Measurements from ENCODE around the gene ZNF33A. TPM values are rescaled to one million over a fixed set of nuclear protein-coding genes. Genes with fewer than 3 reads are reported as not detected.

Gene ZNF33A
- total RNA-seq, result 8.0 TPM

GRCh38 chr10:38010119-38010903 lies at the start of gene ZNF33A:
TSS of gene ZNF33A (plus strand) at chr10:38010675. CDS start at chr10:38012342, 1,667 bp downstream.
- Histone ChIP-seq H3K36me3 (peaks cover 7 to 14% of the 10 kb centered on the region in 2 donors), H3K9me3 (no peaks in the 10 kb centered on the region), H3K4me1 (peaks cover 0 to 9% of the 10 kb centered on the region in 2 donors), H3K4me3 (peak within 1 kb of the TSS; percentile 61 to 89), H3K27ac (peak within 1 kb of the TSS; percentile 97 to 98), H3K27me3 (no peaks in the 10 kb centered on the region)
- peak in 1 of 3 experiments; percentile 8 for TF ChIP-seq CTCF (IDR thresholded peaks at IDR 0.05)
- DNase-seq (ENCODE audit: low spot score in 2 of 2), result peak; percentile 83 to 96
- intact Hi-C loops (cut with DNase I), result loop anchor here (1.0 kb wide), 3 partner anchors 34 to 153 kb away; partner anchors contain the start of genes ZNF248, ZNF25 and ZNF37A

GRCh38 chr10:37965006-37965405 lies 45.5 kb upstream of the ZNF33A start:
- Histone ChIP-seq H3K36me3 (peaks cover 19 to 62% of the 10 kb centered on the region in 2 donors), H3K27ac (no peak overlapping the region), H3K4me3 (no peak overlapping the region), H3K27me3 (no peaks in the 10 kb centered on the region), H3K4me1 (no peaks in the 10 kb centered on the region), H3K9me3 (peaks cover 10% of the 10 kb centered on the region in 2 donors)
- intact Hi-C loops (cut with DNase I), result no loop called here
- no peak for TF ChIP-seq CTCF (IDR thresholded peaks at IDR 0.05)
- no peak for DNase-seq (ENCODE audit: low spot score in 2 of 2)

GRCh38 chr10:37972396-37972795 lies 38.1 kb upstream of the ZNF33A start:
- no peak for TF ChIP-seq CTCF (IDR thresholded peaks at IDR 0.05)
- Histone ChIP-seq H3K36me3 (peaks cover 15 to 30% of the 10 kb centered on the region in 2 donors), H3K4me1 (no peaks in the 10 kb centered on the region), H3K27me3 (no peaks in the 10 kb centered on the region), H3K4me3 (no peak overlapping the region), H3K27ac (no peak overlapping the region), H3K9me3 (no peaks in the 10 kb centered on the region)
- intact Hi-C loops (cut with DNase I), result loop anchor here (10.0 kb wide), 1 partner anchor 432 kb away; no protein-coding TSS in a partner anchor
- DNase-seq (ENCODE audit: low spot score in 2 of 2), result no peak

- DNase-seq (ENCODE audit: low spot score in 2 of 2), result no peak
- Histone ChIP-seq H3K27ac (peak overlapping the region; percentile 97 to 98), H3K9me3 (no peaks in the 10 kb centered on the region), H3K36me3 (peaks cover 7 to 8% of the 10 kb centered on the region in 2 donors), H3K4me3 (peak overlapping the region; percentile 75 to 92), H3K4me1 (no peaks in the 10 kb centered on the region), H3K27me3 (no peaks in the 10 kb centered on the region)
- intact Hi-C loops (cut with DNase I), result loop anchor here (10.0 kb wide), 1 partner anchor 429 kb away; no protein-coding TSS in a partner anchor
- no peak for TF ChIP-seq CTCF (IDR thresholded peaks at IDR 0.05)
Measured at GRCh38 chr10:37975401-37975991, 35.0 kb upstream of the ZNF33A start.

GRCh38 chr10:37976091-37976879 lies 34.2 kb upstream of the ZNF33A start, which contains the start of gene ZNF25:
TSS of gene ZNF25 (minus strand) at chr10:37976647. CDS start at chr10:37971722, 4,925 bp downstream.
- Histone ChIP-seq H3K27me3 (no peaks in the 10 kb centered on the region), H3K9me3 (no peaks in the 10 kb centered on the region), H3K4me1 (no peaks in the 10 kb centered on the region), H3K4me3 (peak within 1 kb of the TSS; percentile 75 to 92), H3K27ac (peak within 1 kb of the TSS; percentile 97 to 98), H3K36me3 (no peaks in the 10 kb centered on the region)
- intact Hi-C loops (cut with DNase I), result loop anchor here (1.0 to 10.0 kb wide), 4 partner anchors 34 to 429 kb away; partner anchors contain the start of genes ZNF248, ZNF33A and ZNF37A
- DNase-seq (ENCODE audit: low spot score in 2 of 2), result peak; percentile 96 to 100
- TF ChIP-seq CTCF (IDR thresholded peaks at IDR 0.05), result peak; percentile 84 to 92 (median 89)

Data from ascending aorta (tissue), 2 donors.